GM10266 (cell line): ENCODE data around the gene VPS16.

ENCODE experiments used
- DNase-seq: peaks from one replicate; pipeline ENCODE4 v3.0.0; 2012; ENCODE audit errors: extremely low spot score
- TF ChIP-seq, protein P1 (sequence below): IDR thresholded peaks from 2 replicates; pipeline ENCODE4 v1.5.1; 2012; ENCODE audit warnings: mild to moderate bottlenecking, low read depth; ENCODE audit not compliant: control insufficient read depth, insufficient read depth; ENCODE audit errors: missing control alignments

The VPS16 gene

DNA sequence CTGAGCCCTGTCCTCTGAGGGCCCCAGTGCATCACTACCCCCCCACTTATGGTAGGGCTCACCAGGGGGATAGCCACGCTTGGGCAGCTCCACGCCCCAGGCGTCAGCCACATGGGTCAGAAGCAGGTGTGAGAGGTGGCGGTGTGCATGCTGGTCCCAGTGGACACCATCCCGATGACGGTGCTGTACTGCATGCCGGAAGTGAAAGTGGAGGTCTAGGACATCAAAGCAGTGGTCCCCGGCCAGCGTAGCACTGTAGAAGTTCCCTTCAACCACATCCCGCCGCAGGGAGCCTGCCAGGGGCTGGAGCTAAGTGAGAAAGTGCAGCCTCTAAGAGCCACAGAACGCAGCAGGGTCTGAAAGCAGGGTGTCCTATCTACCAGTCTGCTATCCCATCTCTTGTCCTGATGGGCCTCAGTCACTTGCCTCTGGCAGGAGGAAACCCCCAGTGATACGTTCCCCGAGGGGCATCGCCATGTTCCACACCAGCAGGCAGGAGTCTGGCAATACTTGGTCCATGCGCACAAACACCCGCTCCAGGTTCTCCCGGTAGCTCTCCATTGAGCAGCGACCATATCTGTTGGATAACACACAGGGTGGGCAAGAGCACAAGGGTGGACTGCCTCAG, 2.3 kb upstream of the VPS16 start:
- TF ChIP-seq, protein P1, sequence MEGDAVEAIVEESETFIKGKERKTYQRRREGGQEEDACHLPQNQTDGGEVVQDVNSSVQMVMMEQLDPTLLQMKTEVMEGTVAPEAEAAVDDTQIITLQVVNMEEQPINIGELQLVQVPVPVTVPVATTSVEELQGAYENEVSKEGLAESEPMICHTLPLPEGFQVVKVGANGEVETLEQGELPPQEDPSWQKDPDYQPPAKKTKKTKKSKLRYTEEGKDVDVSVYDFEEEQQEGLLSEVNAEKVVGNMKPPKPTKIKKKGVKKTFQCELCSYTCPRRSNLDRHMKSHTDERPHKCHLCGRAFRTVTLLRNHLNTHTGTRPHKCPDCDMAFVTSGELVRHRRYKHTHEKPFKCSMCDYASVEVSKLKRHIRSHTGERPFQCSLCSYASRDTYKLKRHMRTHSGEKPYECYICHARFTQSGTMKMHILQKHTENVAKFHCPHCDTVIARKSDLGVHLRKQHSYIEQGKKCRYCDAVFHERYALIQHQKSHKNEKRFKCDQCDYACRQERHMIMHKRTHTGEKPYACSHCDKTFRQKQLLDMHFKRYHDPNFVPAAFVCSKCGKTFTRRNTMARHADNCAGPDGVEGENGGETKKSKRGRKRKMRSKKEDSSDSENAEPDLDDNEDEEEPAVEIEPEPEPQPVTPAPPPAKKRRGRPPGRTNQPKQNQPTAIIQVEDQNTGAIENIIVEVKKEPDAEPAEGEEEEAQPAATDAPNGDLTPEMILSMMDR: no peak
- peak; percentile 20 for DNase-seq

DNA sequence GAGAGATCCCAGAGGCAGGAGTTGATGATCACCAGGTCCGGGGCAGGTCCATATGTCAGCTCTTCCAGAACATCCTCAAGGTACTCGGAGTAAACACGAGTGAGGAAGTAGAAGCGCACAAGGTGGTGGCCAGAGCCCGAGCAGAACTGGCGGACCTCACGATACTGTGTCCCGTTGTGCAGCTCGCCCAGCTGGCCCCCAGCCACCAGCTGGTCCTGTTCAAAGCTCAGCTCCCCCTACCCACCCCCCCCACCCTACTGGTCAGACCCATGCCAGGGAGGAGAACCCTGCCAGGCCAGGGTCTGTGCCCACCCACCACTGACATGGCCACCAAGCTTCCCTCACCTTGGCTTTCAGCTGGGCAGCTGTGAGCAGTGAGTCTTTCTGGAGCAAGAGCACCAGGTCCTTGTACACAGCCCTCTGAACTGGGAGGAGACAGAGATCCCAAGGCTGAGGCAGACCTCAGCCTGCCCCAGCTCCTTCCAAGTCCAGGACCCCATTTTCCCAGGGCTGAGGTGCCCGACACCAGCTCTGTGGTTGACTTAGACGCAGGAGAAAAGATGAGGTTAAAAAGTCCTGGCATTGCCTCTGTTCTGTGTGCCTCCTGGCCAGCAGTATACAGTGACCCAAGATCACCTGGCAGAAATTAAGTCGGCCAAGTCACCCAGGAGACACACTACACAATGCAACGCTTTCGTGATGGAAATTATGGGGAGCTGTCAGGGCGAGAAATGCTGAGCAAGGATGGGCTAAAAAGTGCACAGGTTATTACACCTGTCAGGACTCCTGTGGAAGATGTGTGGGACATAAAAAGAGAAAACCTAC, 1.5 kb upstream of the VPS16 start:
- no peak for DNase-seq
- TF ChIP-seq, protein P1: no peak

DNA sequence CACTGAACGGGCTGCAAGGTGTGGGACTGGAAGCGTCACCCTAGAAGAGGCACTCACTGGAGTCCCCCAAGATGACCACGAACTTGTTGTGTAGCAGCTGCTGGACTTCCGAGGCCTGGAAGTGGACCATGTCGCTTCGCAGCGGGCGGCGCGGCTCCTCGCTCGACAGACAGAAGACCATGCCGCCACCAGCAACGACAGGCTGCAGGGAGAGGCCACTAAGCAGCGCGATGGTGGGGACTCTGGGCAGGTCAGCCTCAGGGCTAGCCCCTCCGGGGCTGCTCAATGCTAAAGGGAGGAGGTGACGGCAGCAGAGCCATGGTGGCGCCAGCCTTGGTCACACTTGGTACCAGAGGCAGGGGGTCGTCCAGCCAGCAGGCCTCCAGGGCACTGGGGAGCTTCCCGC, 810 bp upstream of the VPS16 start:
- TF ChIP-seq, protein P1: no peak
- peak; percentile 21 for DNase-seq

DNA sequence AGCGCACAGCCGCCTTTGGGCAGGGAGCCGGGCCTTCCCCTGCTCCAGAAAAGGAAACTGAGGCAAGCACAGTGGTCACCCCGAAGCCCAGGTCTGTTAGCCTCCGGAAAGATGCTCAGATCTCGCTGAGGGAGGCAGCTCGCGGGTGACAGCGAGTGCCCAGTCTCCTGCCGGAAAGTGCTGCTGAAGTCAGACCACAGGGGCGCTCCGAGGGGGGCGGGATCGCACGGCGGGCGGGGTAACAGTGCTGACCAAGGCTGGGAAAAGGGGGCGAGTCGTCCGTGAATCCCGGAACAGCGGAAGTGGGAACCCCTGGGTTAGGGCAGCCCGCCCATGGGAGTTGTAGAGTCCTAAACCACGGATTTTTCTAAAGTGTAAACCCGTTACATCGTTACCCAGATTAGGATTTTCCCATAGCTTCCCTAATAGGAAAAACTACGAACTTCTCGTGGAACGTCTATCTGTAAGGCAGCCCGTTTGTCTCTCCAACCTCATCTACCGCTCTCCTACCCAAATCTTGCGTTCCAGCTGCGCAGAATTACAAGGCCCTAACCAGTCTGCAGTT, 504 bp downstream of the VPS16 start:
- DNase-seq: peak; percentile 70
- TF ChIP-seq, protein P1: no peak

DNA sequence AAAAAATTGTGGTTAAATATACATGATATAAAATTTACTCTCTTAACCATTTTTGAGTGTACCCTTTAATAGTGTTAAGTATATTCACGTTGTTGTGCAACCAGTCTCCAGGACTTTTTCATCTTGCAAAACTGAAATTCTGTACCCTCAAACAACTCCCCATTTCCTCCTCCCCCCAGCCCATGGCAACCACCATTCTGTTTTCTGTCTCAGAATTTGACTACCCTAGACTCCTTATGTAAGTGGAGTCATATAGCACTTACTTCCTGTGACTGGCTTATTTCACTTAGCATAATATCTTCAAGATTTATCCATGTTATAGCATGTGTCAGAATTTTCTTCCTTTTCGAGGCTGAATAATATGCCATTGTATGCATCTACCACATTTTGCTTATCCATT, 5.1 kb downstream of the VPS16 start:
- TF ChIP-seq, protein P1: no peak
- no peak for DNase-seq

DNA sequence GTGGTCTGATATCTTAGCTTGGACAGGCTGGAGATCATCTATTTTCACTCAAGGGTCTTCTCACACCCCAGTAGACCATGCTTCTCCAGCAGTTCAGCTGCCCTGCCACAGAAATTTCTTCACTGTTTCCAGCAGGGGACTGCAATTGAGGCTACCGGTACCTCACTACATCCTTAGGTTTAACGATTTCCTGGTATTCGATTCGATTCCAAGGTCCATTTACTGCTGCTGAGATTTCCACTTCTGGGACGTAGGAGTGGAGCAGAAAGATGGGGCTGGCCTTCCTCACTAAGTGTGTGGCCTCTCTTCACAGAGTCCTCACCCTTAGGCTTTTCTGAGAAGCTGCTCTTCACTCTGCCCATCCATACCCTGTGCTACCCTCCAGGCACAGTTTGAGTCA, 6.2 kb downstream of the VPS16 start:
- DNase-seq: no peak
- TF ChIP-seq, protein P1: no peak

DNA sequence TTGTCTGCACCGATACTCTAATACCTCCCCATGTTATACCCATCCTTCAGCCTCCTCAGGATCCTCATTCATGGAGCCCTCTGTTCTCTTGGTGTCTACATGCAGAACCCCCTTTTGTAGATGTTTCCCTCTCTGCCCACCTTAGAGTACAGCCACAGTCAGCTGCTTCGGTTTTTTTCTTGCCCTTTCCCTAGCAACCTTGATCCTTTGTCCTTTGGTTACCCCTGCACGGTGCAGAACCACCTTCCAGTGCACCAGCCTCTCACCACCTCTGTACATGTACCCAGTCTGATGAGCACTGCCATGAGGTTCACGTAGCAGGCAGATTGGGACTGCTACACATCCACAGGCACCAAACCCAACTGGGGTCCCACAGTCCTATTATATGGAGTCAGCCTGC, 7.3 kb downstream of the VPS16 start:
- DNase-seq: no peak
- TF ChIP-seq, protein P1: no peak
